Medulla oblongata (tissue), 1 donor: ENCODE results near the gene ITGAE.
A peak's percentile ranks its signal among the peaks of the same experiment; 100 is the strongest.
"Not testable (repeated sequence)": the region's sequence is repeated elsewhere in the genome, so short reads cannot be mapped to it uniquely, and the experiment has no call there.

Experiments used
- DNase-seq: peaks from one replicate; pipeline ENCODE4 v3.0.0-alpha.2; 2015; ENCODE audit errors: extremely low spot score

ITGAE gene

DNA sequence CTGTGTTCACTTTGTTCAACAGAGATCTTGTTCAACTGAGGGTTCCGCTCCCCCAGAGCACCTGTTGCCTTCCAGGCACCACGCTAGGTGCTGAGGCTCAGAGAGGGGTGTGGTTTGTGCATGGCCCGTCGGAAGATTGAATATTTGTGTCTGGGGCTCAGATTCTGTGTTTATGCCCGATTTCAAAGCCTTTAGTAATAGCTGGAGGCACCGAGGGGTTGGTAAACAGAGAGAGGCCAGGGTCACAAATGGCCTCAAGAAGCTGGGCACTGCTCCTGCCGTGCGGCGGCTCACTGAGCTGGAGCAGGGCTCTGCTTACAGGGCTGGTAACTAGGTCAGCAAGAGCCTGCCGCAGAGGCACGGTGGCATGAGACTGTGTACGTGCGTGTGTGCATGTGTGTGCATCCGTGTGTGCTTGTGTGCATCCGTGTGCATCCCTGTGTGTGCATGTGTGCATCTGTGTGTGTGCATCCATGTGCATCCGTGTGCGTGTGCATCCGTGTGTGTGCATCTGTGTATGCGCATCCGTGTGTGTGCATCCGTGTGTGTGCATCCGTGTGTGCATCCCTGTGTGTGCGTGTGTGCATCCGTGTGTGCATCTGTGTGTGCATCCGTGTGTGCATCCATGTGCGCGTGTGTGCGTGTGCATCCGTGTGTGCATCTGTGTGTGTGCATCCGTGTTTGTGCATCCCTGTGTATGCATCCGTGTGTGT is 5.4 kb downstream of the ITGAE start:
- no peak for DNase-seq

DNA sequence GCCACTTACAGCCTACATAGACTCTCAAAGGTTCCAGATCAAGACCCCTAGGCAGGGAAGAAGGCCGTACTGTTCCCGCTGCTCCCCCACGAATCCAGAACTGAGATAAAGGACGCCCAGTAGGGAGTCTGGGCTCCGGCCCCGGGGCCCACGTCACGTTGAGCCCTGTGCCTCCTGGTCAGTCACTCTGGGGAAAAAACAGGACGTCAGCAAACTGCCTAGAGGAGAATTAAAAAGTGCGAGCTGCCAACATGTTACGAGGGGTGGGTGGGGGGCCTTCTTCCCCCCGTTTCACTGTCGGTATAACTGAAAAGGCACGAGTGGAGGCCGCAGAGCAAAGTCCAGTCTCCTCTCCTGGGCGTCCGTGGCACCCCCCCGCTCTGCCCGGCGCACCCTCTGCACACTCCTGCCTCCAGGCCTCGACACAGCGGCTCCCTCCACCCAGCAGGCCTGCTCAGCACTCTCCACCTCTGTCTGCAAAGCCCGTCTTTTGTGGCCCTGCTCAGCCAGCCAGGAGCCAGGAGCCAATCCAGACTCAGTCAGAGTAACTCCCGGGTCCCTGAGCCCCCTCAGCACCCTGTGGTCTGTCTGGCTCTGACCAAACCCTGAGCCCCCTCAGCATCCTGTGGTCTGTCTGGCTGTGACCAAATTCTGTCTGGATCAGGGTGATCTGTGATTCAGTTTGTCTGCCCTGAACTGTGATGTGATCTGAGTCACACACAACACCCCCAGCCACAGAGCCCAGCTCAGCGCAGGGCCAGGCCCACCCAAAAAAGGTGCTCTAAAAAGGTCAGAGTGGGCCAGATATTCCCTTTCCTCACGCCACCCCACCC is 6.2 kb downstream of the ITGAE start:
- no peak for DNase-seq

DNA sequence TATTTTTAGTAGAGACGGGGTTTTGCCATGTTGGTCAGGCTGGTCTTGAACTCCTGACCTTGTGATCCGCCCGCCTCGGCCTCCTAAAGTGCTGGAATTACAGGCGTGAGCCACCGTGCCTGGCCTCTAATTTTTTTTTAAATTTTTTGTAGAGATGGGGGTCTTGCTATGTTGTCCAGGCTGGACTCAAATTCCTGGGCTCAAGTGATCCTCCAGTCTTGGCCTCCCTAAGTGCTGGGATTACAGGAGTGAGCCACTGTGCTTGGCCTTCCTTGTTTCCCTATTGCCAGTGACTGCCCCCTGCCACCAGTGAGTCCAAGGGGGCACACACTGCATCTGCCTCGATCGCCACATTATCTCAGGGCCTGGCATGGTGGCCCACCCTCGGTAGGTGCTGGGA is 6.8 kb downstream of the ITGAE start:
- DNase-seq, result not testable (repeated sequence)

DNA sequence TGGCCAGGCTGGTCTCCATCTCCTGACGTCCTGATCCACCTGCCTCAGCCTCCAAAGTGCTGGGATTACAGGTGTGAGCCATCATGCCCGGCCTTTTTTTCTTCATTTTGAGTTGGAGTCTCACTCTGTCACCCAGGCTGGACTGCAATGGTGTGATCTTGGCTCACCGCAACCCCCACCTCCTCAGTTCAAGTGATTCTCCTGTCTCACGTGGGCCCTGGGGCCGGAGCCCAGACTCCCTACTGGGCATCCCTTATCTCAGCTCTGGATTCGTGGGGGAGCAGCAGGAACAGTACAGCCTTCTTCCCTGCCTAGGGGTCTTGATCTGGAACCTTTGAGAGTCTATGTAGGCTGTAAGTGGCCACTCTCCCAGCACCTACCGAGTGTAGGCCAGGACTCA is 7.7 kb downstream of the ITGAE start:
- not testable (repeated sequence) for DNase-seq

DNA sequence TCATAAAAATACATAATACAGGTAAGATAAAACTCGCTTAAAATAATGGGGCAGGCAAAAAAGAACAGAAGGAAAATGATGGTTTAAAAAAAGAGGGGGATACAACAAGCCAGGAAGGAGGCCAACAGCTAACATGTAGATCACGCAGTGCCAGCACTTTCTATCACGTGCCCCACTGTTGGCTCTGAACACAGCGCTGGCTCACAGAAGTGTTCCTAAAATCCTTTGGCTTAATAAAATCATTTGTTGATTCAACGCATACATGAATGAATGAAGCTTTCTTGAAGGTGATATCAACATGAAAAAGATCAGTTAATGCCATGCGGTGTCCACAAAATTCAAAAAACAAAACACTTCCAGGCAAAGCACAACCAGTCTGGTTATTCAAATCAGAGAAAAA is 8.5 kb downstream of the ITGAE start:
- peak; percentile 69 for DNase-seq

DNA sequence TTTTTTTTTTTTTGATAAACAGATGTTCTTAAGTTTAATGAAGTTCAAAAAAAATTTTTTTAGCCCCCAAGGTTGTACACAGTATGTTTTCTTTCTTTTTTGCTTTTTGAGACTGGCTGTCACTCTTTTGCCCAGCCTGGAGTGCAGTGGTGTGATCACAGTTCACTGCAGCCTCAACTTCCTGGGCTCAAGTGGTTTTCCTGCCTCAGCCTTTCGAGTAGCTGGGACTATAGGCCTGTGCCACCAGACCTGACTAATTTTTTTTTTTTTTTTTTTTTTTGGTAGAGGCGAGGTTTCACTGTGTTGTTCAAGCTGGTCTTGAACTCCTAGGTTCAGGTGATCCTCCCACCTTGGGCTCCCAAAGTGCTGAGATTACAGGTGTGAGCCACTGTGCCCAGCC is 12.8 kb downstream of the ITGAE start:
- no peak for DNase-seq

DNA sequence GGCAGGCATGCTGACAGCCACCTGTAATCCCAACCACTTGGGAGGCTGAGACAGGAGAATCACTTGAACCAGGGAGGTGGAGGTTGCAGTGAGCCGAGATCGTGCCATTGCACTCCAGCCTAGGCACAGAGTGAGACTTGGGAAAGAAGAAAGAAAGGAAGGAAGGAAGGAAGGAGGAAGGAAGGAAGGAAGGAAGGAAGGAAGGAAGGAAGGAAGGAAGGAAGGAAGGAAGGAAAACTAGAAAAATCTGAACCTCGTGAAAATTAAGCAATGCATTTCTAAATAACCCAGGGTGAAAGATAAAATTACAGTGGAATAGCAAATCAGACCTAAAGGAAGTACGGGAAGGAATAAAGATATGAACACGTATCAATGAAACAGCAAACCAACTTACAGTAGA is 15.7 kb downstream of the ITGAE start:
- not testable (repeated sequence) for DNase-seq

DNA sequence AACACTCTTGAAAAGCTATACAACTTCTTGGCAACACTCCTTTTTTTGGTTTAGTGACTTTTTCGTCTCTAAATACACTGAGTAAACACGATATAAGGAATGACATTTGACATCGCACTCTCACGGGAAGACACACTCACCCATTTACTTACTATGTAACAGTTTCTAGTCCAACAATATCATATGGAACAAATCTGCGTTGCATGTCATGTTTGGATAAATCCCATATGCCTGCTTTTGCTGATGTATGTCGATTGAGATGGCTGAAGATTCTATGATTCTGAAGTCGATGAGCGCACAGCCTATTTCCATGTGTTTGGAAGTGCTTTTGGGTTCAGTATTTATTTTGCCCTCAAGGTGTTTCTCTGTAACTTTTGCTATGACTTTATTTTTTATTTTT is 18.2 kb downstream of the ITGAE start:
- no peak for DNase-seq

DNA sequence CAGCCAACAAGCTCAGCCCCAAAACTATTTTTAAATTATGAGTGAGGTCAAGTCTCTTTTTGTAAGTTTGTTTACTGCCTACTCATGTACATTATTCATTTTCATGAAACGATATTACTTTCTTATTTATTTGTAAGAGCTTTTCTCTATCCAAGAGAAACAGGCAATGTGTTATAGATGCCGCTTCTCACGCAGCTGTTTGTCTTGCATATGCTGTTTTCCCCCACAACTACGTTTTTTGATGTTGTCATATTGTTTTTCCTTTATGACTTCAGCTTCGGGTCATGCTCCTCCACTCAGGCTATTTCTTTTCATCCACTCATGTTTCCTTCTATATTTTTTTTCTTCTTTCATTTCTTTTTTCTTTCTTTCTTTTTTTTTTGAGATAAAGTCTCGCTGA is 20.0 kb downstream of the ITGAE start:
- DNase-seq, result no peak

DNA sequence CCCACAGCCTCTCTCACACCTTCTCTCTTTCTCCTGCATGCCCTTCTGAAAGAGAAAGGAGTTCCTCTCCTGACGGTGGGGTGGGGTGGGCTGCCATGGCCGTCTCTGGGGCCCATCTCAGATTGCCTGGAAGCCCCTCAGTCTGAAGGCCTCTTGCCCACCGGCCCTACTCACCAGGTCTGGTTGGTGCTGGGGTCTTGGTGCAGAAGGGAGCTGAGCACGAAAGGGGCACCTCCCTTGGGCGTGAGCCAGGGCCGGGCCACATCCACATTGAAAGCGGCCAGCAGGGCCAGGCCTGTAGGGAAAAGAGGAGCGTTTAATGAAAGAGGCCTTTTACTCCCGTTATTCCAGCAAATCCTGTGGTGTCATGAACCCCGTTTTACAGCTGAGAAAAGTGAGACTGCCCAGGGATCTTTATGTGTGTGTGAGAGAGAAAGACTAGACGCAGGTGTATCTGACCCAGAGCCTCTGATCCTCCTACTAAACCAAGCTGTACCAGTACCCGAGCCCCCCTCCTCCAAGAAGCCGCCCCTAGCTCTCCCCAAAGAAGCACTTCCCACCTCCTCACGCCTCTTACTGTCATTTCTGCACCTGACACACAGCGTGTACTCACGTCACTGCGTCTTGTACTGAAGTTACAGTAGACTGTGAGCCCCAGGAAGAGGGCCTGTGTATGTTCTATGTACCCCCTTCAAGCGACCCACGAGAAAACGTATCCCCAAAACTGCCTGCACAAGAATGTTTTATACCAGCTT is 23.4 kb downstream of the ITGAE start:
- DNase-seq, result no peak

DNA sequence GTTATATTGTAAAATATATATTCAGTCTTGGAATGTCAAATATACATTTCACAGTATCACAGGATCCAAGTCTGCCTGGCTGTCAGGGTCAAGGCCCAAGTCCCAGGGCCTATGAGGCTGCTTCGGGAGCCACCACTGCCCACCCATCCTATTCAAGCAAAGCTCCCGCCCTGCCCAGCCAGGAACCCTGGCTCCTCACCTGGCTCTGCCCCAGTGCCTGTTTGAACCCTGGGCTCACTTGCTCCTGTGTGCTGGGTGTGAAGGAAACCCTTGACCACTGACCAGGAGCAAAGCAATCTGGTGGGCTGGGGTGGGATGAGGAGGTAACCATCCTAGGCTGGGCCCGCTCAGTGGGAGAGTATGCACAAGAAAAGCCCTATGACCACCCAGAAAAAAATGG is 27.0 kb downstream of the ITGAE start:
- DNase-seq, result no peak

DNA sequence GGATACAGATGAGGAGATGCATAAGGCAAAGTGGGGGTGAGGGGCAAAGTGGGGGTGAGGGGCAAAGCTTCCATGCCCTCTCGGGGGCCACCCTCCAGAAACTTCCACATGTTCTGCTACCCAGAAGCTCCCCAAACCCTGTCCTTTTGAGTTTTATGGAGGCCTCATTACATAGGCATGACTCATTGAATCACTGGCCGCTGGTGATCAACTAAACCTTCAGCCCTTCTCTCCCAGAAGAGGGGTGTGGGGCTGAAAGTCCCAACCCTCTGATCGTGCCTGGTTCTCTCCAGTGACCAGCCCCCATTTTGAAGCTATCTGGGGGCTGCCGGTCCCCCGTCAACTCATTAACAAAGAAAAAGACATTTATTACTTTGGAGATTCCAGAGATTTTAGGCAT is 27.5 kb downstream of the ITGAE start:
- DNase-seq, result no peak

DNA sequence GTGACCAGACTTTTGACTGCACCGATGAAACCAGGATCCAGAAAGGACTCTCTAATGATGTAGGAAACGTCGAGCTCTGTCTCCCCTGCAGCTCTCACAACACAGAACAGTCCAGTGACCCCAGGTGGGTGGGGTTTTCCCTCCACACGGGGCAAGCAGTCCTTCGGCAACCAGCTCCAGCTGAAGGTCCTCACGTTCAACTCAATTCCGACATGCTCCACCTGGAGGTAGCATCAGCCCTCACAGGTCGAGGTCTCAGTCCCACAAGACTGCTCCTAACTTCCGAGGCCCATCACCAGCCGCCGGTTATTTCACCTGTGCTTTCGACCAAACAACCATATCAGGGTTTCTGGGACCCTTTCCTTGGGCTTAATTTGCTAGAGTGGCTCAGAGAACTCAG is 28.2 kb downstream of the ITGAE start:
- DNase-seq, result no peak

DNA sequence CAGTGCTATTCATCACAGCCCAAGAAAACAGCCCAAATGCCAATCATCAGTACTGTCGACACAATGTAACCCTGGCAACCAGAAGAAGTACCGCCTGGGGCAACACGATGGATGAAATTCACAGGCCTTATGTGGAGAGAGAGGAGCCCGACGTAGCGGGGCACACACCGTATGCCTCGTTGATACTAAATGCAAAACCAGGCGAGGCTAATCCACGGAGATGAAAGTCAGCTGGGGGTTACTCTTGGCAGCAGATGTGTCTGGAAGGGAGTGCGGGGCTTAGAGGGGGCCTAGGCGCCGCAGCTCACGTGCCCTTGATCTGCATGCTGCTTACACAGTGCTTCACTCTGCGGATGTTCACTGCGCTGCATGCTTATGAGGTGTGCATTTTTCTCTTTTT is 29.8 kb downstream of the ITGAE start:
- no peak for DNase-seq

DNA sequence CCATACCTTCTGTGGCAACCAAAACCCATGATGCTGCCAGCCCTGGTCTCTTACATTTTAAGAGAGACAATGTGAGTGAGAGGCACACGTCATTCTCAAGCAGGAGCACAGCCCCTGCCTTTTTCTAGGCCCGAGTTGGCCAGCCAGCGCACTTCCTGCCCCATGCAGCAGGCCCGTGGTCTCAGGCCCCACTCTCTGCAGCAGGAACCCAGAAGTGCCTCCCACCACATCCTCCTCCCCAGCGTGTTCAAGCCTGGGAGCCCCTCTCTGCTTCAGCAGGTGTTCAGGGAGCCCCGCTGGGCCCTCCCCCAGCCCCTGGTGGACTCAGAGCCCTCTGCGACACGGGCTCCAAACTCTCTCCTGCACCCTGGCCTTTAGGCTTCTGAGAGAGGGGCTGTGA is 30.5 kb downstream of the ITGAE start:
- DNase-seq, result no peak

DNA sequence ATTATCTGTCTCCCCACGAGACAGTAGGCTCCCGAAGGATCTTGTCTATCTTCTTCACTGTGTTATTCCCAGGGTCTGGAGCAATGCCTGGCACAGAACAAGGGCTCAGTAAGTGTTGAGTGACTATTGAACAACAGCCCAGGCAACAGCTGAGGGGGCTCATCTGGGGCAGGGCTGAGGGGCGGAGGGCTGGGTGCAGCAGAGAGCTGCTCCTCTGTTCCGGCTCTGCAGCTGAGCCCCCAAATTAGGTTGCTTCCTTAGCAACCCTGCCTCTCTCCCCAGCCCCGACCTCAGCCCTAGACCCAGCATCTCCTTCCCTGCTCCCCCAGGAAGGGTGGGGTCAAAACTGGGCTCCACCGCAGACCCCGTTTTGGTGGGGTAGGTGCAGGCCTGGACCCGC is 32.2 kb downstream of the ITGAE start:
- no peak for DNase-seq

DNA sequence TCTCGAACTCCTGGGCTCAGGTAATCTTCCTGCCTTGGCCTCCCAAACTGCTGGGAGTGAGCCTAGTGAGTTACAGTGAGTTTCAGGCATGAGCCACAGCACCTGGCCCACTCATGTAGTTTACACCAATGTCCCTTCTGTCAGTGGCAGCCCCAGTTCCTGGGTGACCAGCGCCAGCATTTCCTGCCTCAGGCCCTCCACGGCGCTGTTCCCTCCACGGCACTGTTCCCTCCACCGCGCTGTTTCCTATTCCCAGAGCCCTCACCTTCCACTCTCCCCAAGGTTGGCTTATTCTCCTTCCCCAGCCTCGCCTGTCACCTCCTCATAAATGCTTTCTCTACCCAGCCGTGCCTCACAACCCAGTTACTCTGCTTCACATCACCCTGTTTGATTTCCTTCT is 32.6 kb downstream of the ITGAE start:
- DNase-seq, result no peak

DNA sequence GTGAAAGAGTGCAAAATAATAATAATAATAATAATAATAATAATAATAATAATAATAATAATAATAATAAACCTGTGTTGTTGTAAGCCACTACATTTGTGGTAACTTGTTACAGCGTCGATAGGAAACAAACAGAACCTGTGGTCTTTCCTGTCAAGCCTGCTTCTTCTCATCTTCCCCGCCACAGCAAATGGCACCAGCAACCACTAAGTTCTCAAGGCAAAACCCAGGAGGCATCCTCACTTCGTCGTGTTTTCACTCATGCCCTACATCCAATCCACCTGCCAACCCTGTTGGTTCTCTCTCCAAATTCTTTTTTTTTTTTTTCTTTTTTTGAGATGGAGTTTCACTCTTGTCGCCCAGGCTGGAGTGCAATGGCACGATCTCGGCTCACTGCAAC is 34.2 kb downstream of the ITGAE start:
- no peak for DNase-seq

DNA sequence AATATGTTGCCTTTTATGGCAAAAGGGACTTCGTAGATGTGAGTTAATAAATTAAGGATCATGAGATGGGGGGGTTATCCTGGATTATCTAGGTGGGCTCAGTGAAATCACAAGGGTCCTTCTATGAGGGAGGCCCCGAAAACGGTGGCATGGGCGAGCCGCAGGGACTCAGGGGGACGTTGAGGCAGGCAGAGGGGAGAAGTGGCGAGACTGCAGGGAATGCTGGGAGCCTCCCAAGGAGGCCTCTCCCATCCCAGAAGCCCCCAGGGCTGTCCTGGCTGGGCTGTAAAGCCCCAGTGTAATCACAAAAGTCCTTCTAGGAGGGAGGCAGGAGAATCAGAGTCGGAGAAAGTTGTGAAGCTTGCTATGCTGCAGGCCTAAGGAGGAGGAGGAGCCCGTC is 35.0 kb downstream of the ITGAE start:
- DNase-seq, result no peak

DNA sequence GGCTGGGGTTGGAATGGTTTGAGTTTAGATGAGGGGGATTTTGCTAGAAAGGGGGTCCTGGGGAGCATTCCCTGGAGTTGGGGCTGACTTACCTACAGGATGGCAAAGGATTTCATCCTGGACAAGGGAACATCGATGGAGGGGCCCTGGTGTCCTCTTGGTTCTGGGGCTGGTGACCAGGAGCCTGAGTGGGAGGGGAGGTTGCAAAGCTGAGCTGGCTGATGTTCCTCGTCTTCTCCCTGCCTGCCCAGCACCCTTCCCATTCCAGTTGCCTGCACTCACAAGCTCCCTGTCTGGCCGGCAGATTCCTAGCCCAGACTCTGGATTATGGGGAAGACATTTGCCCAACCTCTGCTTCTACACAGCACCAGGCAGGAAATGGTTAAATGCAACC is 37.2 kb downstream of the ITGAE start:
- no peak for DNase-seq

DNA sequence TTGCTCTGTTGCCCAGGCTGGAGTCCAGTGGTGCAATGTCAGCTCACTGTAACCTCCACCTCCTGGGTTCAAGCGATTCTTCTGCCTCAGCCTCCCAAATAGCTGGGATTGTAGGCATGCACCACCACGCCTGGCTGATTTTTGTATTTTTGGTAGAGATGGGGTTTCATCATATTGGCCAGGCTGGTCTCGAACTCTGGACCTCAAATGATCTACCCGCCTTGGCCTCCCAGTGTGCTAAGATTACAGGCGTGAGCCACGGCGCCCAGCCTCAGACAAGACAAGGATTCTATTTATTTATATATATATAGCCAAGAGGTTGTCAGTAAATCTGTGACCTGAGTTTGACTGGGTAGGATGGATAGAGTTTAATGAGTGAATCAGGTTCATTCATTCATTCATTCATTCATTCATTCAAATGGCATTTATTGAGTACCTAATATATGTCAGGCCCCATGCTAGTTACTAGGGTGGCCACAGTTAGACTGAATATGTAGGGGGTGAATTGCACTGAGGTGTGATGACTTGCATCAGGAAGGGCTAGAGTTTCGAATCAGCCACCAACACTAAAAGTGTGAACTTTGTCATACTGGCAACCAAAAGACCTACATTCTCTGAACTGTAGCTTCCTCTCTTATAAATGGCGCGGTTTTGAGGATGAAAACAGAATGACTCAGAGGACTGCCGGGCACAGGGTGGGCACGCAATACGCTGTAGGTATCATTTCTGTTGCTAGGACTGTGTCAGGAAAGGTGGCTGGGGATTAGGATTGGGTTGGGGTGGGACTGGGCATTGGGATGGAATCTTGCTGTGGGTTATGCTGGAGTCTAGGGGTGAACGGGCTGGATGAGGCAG is 37.8 kb downstream of the ITGAE start:
- DNase-seq, result no peak

DNA sequence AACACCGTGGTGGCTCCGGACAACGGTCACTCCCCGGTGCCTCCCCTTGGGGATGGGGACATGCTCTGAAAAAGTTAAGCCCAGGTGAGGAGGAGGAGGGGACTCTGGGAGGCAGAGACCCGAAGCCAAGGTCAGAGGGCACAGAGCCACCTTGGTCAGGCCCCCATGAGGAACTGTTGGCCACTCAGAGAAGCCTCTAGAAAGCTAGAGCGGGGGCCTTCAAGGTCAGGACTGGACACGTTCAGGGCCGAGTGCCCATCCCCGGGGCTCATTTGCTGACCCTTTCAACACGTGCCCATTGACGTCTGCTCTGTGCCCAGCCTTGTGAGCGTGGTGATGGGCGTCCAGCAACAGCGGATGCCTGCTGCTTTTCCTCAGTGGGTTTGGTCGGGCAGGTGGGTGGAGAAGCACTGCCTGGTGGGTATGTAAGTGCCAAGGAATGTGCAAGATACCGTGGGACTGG is 39.0 kb downstream of the ITGAE start:
- DNase-seq, result no peak
